Measurements from ENCODE around the gene LMNTD1.

GRCh38 chr12:25566202-25566949 lies 13.3 kb upstream of the LMNTD1 start:
- no peak for TF ChIP-seq REST (IDR thresholded peaks at IDR 0.05)
- TF ChIP-seq MAX (IDR thresholded peaks at IDR 0.05), result no peak
- TF ChIP-seq, protein P1, sequence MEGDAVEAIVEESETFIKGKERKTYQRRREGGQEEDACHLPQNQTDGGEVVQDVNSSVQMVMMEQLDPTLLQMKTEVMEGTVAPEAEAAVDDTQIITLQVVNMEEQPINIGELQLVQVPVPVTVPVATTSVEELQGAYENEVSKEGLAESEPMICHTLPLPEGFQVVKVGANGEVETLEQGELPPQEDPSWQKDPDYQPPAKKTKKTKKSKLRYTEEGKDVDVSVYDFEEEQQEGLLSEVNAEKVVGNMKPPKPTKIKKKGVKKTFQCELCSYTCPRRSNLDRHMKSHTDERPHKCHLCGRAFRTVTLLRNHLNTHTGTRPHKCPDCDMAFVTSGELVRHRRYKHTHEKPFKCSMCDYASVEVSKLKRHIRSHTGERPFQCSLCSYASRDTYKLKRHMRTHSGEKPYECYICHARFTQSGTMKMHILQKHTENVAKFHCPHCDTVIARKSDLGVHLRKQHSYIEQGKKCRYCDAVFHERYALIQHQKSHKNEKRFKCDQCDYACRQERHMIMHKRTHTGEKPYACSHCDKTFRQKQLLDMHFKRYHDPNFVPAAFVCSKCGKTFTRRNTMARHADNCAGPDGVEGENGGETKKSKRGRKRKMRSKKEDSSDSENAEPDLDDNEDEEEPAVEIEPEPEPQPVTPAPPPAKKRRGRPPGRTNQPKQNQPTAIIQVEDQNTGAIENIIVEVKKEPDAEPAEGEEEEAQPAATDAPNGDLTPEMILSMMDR (IDR thresholded peaks at IDR 0.05; ENCODE audit: low read depth, low read length, missing input control), result no peak
- TF ChIP-seq RAD21 (IDR thresholded peaks at IDR 0.05), result no peak
- TF ChIP-seq HNF4A (conservative IDR thresholded peaks at IDR 0.05), result no peak

All from liver (tissue), 3 donors.